Femur (tissue), 1 donor: Measurements from ENCODE around the gene DKK3.

Source experiments
- DNase-seq: peaks from one replicate; pipeline ENCODE4 v3.0.0-alpha.2; 2017

DKK3 gene

DNA sequence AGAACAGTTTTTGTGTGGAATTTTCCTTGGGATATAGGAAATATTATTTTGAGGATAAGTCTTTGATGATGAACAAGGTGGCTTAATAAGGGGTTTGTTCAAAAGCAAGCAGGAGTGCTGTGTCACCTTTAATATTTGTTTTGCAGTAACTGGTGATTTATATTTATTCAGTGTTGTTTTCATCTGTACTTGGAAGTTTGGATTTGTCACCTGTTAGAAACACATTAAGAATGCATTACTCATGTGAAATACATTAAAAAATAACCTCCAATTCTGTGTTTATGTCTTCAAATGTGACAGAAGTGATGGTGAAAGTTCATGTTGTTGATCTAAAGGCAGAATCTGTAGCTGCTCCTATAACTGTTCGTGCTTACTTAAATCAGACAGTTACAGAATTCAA, 70.5 kb downstream of the DKK3 start:
- DNase-seq, result no peak

- no peak for DNase-seq
These were observed 71.0 kb downstream of the DKK3 start for GRCh38 chr11:11937433-11937832.

DNA sequence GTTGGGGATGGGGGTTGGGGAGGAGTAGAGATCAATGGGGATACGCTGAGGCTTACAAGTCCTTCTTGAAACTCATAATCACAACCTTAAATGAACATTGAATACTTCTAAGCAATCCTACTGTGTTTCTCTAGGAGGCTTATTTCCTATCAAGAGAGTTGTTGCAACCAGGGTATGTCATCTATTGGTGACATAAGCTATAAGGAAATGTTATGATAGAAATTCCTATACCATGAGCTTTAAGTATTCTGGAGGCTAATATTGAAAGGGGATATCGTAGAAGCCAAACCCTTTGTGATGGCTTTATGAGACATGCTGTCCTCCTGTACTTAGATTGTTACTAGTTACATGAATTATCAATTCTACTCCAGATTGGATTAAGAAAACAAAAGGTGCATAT, 72.9 kb downstream of the DKK3 start:
- no peak for DNase-seq

DNA sequence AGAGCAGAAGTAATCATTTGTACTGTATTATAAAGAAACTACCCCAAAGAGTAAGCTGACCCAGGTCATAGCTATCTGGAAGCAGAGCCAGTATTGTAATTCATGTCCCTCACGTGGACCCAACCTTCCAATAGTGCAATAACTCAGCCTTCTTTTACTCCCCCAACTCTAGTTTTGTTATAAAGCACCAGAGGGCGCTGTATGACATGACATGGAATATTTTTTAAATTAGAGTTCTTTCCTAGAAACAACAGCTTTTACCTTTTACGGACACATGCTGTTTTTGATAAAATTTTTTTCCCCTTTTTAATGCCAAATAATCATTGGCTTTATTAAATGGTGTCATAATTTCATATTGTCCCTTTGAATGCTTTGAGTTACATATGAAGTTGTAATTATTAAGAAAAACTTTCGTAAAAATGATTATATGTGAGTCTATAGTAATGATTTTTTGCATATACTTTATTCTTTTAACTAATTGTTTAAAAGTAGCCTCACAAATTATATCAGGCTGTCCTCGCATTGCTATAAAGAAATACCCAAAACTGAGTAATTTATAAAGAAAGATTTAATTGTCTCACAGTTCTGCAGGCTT, 76.9 kb downstream of the DKK3 start:
- no peak for DNase-seq

DNA sequence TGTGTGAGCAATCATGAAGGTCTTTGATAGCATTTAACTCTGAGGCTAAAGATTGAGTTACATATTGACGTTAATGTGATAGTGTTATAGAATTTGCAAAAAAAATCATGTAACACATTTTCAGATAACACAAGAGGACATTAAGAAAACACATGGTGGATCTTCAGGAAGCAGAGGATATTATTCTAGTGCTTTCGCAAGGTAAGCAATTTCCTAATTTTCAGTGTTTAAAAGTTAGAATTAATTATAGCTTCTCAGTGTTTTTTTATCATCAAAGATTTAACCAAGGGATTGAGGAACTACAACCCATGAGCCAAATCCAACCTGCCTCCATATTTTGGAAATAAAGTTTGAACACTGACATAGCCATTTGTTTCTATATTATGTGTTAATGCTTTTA, 78.5 kb downstream of the DKK3 start:
- DNase-seq, result no peak

- no peak for DNase-seq
These were observed 84.6 kb downstream of the DKK3 start for GRCh38 chr11:11923828-11924227.

GRCh38 chr11:11916981-11917399, 91.4 kb downstream of the DKK3 start:
- no peak for DNase-seq

DNA sequence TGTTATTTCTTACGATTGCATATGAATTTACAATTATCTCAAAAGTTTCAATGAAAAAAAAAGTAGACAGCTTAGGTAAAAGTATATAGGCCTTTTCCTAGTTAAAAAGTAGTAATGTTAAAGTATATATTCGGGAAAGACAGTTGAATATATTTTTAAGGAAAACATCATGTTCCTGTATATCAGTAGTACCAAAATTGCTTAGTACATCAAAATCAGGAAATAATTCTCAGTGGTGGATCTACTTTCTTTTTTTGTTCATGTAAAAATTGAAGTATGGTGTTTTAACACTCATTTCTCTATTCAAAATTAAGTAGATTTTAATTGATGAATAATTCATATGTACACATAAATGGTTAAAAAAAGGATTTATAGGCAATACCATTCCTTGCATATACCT, 92.8 kb downstream of the DKK3 start:
- DNase-seq, result no peak

- no peak for DNase-seq
These were observed 95.0 kb downstream of the DKK3 start for GRCh38 chr11:11913395-11913794.
